Measurements from ENCODE around the gene SP1. TPM values are rescaled to one million over a fixed set of nuclear protein-coding genes. Genes with fewer than 3 reads are reported as not detected.
A peak's percentile ranks its signal among the peaks of the same experiment; 100 is the strongest.
"Not testable (repeated sequence)": the region's sequence is repeated elsewhere in the genome, so short reads cannot be mapped to it uniquely, and the experiment has no call there.

SP1 gene
- total and polyA plus RNA-seq, 9 donors = 25.7 to 109 (median 85.9) TPM

- Histone ChIP-seq H3K27me3 (no peaks in the 10 kb centered on the region), H3K27ac (no peak overlapping the region), H3K9me3 (no peaks in the 10 kb centered on the region), H3K4me1 (ENCODE audit: insufficient read depth) (peaks cover 2% of the 10 kb centered on the region), H3K36me3 (no peaks in the 10 kb centered on the region), H3K4me3 (no peak overlapping the region)
- peak in 1 of 5 donors; percentile 35 for DNase-seq
- intact Hi-C loops (cut with DNase I) = no loop called here
- WGBS, 3 donors = 21 to 30% (median 28%) methylated on average over 7 of the region's 7 CpGs
- TF ChIP-seq POLR2A (IDR thresholded peaks at IDR 0.05) (no peak), CTCF (IDR thresholded peaks at IDR 0.05) (no peak), EP300 (IDR thresholded peaks at IDR 0.05) (no peak)
Measured at GRCh38 chr12:53402871-53403270, 22.9 kb downstream of the SP1 start.

- H3K4me1 ChIP-seq (ENCODE audit: insufficient read depth) = peaks cover 2% of the 10 kb centered on the region
- intact Hi-C loops (cut with DNase I) = no loop called here
- H3K9me3 ChIP-seq = no peaks in the 10 kb centered on the region
- 94 to 98% (median 98%) methylated on average over 5 of the region's 5 CpGs for WGBS, 3 donors
- TF ChIP-seq POLR2A (IDR thresholded peaks at IDR 0.05) (no peak), EP300 (IDR thresholded peaks at IDR 0.05) (no peak), CTCF (IDR thresholded peaks at IDR 0.05) (no peak)
- no peak overlapping the region for H3K4me3 ChIP-seq
- H3K36me3 ChIP-seq = peaks cover 3% of the 10 kb centered on the region
- DNase-seq = no peak
- no peaks in the 10 kb centered on the region for H3K27me3 ChIP-seq
- H3K27ac ChIP-seq = no peak overlapping the region
Measured at GRCh38 chr12:53410951-53411350, 31.0 kb downstream of the SP1 start.

GRCh38 chr12:53413485-53414204, 33.7 kb downstream of the SP1 start:
- intact Hi-C loops (cut with DNase I) = no loop called here
- Histone ChIP-seq H3K9me3 (no peaks in the 10 kb centered on the region), H3K4me3 (no peak overlapping the region), H3K4me1 (ENCODE audit: insufficient read depth) (peaks cover 2% of the 10 kb centered on the region), H3K36me3 (peaks cover 3% of the 10 kb centered on the region), H3K27ac (no peak overlapping the region), H3K27me3 (no peaks in the 10 kb centered on the region)
- DNase-seq = no peak
- TF ChIP-seq CTCF (IDR thresholded peaks at IDR 0.05) (no peak), EP300 (IDR thresholded peaks at IDR 0.05) (no peak), POLR2A (IDR thresholded peaks at IDR 0.05) (no peak)
- WGBS, 3 donors = 36 to 42% (median 37%) methylated on average over 3 of the region's 3 CpGs

GRCh38 chr12:53414756-53415417, 34.9 kb downstream of the SP1 start:
- WGBS, 3 donors = 0 to 2% (median 0%) methylated on average over 3 of the region's 3 CpGs
- TF ChIP-seq POLR2A (IDR thresholded peaks at IDR 0.05) (no peak), EP300 (IDR thresholded peaks at IDR 0.05) (no peak), CTCF (IDR thresholded peaks at IDR 0.05) (no peak)
- peak overlapping the region in 1 of 2 donors; percentile 35 for H3K27ac ChIP-seq
- H3K27me3 ChIP-seq = no peaks in the 10 kb centered on the region
- peak in 1 of 5 donors; percentile 49 for DNase-seq
- H3K36me3 ChIP-seq = peaks cover 3% of the 10 kb centered on the region
- H3K4me1 ChIP-seq (ENCODE audit: insufficient read depth) = peaks cover 2% of the 10 kb centered on the region
- H3K4me3 ChIP-seq = no peak overlapping the region
- intact Hi-C loops (cut with DNase I) = no loop called here
- H3K9me3 ChIP-seq = no peaks in the 10 kb centered on the region

DNA sequence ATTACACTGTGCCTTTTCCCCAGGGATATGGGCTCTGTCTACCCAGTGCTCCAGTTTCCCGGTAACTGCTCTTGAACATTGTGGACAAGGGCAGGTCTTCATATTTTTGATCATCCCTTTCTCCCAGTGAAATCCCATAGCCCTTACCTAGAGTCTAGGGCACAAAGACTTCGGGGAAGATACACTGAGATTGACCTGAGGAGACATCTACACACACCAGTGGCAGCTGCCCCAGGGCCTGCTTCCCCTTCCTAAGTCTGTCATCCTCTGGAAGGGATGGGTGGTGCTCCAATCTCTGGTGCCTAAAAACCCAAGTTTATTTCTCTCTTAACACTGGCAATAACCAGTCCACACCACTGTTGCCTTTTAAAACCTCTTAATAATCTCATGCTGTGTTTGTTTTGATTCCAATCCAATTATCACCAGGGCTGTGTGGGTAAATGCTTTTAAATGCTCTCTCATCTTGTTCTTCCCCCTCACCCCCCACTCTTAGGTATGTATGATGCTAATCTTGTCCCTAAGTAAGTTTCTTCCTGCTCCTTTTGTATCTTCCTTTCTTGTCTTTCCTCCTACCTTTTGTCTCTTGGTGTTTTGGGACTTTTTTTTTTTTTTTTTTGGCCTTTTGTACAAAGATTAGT, 35.9 kb downstream of the SP1 start:
- H3K27me3 ChIP-seq; intact Hi-C loops (cut with DNase I); DNase-seq; H3K4me1 ChIP-seq (ENCODE audit: insufficient read depth); H3K4me3 ChIP-seq; H3K36me3 ChIP-seq; H3K9me3 ChIP-seq: not testable (repeated sequence)
- WGBS, 3 donors = 46 to 57% (median 52%) methylated on average over 2 of the region's 2 CpGs
- peak overlapping the region in 1 of 2 donors; percentile 35 for H3K27ac ChIP-seq

DNA sequence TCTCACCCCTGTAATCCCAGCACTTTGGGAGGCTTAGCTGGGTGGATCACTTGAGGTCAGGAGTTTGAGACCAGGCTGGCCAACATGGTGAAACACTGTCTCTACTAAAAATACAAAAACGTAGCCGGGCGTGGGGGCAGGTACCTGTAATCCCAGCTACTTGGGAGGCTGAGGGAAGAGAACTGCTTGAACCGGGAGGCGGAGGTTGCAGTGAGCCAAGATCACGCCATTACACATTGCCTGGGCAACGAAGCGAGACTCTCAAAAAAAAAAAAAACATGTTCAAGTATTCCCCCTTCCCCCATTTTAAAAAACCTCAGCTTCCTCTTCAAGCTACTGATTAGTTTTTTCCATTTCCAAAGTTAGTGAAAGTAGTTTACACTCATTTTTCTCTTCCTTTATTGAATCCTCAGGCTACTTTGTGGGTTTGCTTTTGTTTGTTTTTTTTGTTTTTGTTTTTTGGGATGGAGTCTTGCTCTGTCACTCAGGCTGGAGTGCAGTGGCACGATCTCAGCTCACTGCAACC, 37.4 kb downstream of the SP1 start:
- DNase-seq; H3K27me3 ChIP-seq; H3K27ac ChIP-seq; intact Hi-C loops (cut with DNase I); H3K4me1 ChIP-seq (ENCODE audit: insufficient read depth); H3K4me3 ChIP-seq; H3K9me3 ChIP-seq; H3K36me3 ChIP-seq: not testable (repeated sequence)
- WGBS, 3 donors = 71 to 74% (median 74%) methylated on average over 9 of the region's 9 CpGs
